CD4-positive, alpha-beta T cell treated with Interleukin-10 for 1 hour (primary cell): ENCODE results near the gene AMPD3.

Experiments
- DNase-seq: peaks from one replicate; pipeline ENCODE4 v3.0.0-alpha.2; 2020

AMPD3 gene

GRCh38 chr11:10506008-10506370 is 50.9 kb downstream of the AMPD3 start:
- DNase-seq, result no peak

DNA sequence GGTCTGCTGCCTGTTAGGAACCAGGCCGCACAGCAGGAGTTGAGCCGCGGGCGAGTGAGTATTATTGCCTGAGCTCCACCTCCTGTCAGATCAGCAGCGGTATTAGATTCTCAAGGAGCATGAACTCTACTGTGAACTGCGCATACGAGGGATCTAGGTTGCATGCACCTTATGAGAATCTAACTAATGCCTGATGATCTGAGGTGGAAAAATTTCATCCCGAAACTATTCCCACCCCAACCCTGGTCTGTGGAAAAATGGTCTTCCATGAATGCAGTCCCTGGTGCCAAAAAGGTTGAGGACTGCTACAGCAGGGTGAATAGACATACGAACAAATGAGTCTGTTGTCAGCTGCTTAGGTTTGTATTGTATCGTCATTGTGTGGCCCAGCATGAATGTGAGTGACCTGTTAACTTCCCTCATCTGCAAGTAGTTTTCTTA is 56.1 kb downstream of the AMPD3 start:
- no peak for DNase-seq

- no peak for DNase-seq
Measured at GRCh38 chr11:10514202-10514601, 59.1 kb downstream of the AMPD3 start.

DNA sequence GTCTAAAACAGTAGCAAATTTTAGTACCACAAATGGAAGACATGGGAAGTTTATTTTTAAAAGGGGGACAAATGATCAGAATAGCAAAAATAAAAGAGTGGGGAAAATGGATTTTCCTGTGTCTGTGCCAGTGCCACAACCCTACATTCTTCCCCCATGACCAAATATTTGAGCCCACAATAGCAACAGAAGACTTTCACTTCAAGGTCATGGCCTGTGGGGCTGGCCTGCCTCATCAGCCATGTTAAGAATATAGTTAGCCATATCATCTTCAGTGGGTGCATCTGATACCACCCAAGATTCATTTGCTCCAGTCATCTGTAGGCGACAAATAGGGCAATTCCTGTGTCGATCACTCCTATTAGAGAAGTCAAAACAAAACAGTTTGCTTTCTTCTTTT is 59.6 kb downstream of the AMPD3 start:
- DNase-seq, result no peak

GRCh38 chr11:10515418-10515817 is 60.4 kb downstream of the AMPD3 start:
- no peak for DNase-seq

- no peak for DNase-seq
Measured at GRCh38 chr11:10518123-10518522, 63.1 kb downstream of the AMPD3 start.

DNA sequence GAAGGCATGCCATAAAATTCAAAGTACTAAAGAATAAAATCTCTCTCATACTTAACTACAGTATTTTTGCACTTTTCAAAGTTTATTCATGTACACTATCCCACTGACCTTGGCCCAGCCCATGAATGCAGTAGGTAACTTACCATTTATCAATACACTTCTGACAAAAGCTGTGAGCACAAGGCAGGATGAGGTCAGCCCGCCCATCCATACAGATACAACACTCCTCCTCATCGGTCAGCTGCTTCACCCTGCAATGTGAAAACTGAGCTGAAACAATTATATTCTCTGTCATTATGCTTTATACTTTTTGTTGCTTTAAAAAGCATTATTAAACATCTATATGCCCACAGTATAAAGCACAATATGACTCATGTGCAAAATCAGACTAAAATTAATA is 63.8 kb downstream of the AMPD3 start:
- DNase-seq, result no peak

DNA sequence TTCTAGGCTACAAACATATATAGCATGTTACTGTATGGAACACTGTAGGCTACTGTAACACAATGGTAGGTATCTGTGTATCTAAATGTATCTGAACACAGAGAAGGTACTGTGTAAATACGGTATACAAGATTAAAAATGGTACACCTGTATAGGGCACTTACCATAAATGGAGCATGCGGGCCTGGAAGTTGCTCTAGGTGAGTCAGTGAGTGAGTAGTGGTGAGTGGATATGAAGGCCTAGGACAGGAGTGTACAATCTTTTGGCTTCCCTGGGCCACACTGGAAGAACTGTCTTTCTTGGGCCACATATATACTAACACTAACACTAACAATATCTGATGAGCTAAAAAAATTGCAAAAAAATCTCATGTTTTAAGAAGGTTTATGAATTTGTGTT is 64.6 kb downstream of the AMPD3 start:
- no peak for DNase-seq

- DNase-seq, result no peak
Measured at GRCh38 chr11:10520562-10520961, 65.5 kb downstream of the AMPD3 start.

DNA sequence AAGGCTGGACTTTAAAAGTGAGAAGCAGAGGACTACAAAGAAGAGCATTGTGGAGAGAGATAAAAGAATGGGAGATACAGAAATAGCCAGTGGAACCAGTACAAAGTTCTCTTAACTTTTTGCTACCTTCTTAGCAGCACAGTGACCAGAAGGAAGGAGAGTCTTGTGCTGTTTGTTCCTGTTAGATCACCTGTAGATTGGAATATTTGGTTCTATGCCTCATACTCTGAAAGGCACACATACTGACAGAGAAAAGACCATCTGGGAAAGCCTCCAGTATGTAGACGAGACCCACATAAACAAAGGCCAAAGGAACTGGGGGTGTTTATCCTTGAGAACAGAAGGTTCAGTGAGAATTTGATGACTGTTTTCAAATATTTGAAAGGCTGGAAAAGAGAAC is 67.2 kb downstream of the AMPD3 start:
- no peak for DNase-seq

- no peak for DNase-seq
Measured at GRCh38 chr11:10522921-10523320, 67.9 kb downstream of the AMPD3 start.

DNA sequence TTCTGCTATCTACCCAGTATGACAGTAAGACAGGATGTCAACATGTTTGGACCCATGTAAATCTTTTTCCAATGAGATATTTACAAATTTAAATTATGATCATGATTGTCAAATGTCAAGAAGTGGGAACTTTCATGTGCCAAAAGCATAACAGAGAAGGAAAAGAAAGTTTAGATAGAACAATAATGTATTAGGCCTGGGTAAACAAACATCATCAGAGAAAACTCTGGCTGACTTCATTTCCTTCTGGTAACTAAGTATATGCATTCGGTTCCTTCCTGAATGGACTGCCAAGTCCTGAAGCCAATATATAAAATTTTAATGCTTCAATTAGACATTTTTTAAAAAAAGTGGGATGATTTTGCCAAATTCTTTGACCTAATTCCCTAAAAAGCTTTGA is 69.4 kb downstream of the AMPD3 start:
- no peak for DNase-seq

GRCh38 chr11:10526974-10527918 is 72.2 kb downstream of the AMPD3 start:
- no peak for DNase-seq

GRCh38 chr11:10528121-10528520 is 73.1 kb downstream of the AMPD3 start:
- no peak for DNase-seq

- no peak for DNase-seq
Measured at GRCh38 chr11:10529279-10529678, 74.2 kb downstream of the AMPD3 start.

- no peak for DNase-seq
Measured at GRCh38 chr11:10532526-10532925, 77.5 kb downstream of the AMPD3 start.

- DNase-seq, result no peak
Measured at GRCh38 chr11:10533323-10533722, 78.3 kb downstream of the AMPD3 start.

- DNase-seq, result no peak
Measured at GRCh38 chr11:10534316-10534715, 79.3 kb downstream of the AMPD3 start.

GRCh38 chr11:10537600-10537999 is 82.5 kb downstream of the AMPD3 start:
- DNase-seq, result no peak

DNA sequence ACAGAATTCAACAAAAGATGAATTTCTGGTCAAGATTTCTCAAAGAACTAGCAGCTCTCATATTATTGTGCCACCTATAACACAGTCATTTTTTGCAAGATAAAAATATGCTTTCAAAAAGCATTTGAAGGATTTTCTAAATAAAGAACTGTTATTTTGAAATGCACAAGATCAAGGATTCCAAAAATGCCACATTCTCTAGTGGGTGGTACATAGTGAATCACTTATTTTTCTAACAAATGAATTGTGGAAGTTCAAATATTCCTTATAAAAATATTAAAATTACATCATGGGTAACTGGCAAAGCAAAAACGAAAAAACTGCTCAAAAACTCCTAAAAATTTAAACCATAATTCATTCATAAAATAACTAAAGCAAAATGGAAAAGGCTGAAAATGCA is 83.9 kb downstream of the AMPD3 start:
- no peak for DNase-seq

- no peak for DNase-seq
Measured at GRCh38 chr11:10539339-10539738, 84.3 kb downstream of the AMPD3 start.

- no peak for DNase-seq
Measured at GRCh38 chr11:10540546-10540914, 85.5 kb downstream of the AMPD3 start.

DNA sequence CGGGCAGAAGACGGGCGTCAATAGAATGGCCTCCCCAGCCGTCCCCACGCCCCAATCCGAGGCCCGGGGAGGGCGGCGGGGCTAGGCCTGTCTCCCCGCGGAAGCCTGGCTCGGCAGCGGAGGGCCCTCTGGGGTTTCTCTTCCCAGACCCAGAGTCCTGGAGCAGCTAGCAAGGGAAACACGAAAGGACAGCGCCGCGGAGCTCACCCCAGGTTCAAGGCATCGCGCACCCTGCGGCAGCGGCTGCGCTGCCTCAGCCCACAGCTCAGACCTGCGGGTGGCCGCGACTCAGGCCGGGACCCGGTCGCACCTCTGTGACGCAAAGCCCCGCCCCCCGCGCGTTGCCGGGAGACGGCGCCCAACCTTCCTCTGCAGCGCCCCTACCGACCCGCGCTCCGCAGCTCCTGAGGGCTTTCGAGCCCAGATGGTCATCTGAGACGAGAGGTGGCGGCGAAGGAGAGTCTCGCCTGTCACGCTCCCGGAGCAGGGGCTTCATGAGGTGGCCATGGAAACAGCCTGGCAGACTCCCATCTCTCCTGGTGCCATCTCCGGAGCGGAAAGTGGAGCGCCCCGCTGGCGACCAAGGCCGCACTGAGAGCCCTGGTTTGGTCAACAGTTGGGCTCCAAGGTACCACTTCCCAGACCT is 86.0 kb downstream of the AMPD3 start, which contains the start of gene RNF141:
Gene RNF141, minus strand, starts transcription at position 273 of the 646 bp plus-strand sequence. CDS start 7,029 bp downstream, outside the sequence.
- DNase-seq, result peak; percentile 93

DNA sequence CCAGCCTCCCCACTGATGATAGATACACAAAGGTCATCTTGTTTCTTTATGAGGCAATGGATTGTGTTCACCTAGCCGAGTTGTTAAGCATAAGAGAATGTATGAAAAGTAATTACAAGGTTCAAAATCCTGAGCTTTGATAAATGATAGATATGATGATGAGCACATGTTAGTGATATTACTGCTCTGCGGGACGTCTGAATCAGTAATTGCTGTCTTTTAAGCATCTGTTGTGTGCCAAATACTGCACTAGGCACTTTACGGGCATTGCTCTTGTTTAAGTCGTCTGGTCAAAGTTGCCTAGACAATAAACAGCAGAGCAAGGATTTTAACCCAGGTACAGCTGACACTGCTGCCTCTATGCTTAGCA is 86.5 kb downstream of the AMPD3 start:
- no peak for DNase-seq
